Neural cell (in vitro differentiated cells): ENCODE results near the gene GARIN5A.

Experiments
- CTCF ChIP-seq: fragments of 450-650 bp; IDR thresholded peaks from 2 replicates; pipeline ENCODE4 v1.5.1; 2014; ENCODE audit warnings: antibody characterized with exemption, mild to moderate bottlenecking, moderate library complexity; ENCODE audit not compliant: poor library complexity, severe bottlenecking
- EP300 ChIP-seq: fragments of 450-650 bp; conservative IDR thresholded peaks from 2 replicates; pipeline ENCODE4 v1.6.1; 2014; ENCODE audit warnings: antibody characterized with exemption, mild to moderate bottlenecking, moderate library complexity; ENCODE audit not compliant: poor library complexity, severe bottlenecking
- MXI1 ChIP-seq: fragments of 450-650 bp; conservative IDR thresholded peaks from 2 replicates; pipeline ENCODE4 v1.6.1; 2014; ENCODE audit warnings: antibody characterized with exemption, mild to moderate bottlenecking; ENCODE audit not compliant: poor library complexity, severe bottlenecking
- POLR2AphosphoS5 ChIP-seq: IDR thresholded peaks from 2 replicates; pipeline ENCODE4 v1.6.1; 2012
- RAD21 ChIP-seq: fragments of 450-650 bp; conservative IDR thresholded peaks from 2 replicates; pipeline ENCODE4 v1.6.1; 2014; ENCODE audit warnings: antibody characterized with exemption, mild to moderate bottlenecking, moderate library complexity
- REST ChIP-seq: IDR thresholded peaks from 2 replicates; pipeline ENCODE4 v1.6.1; 2012; ENCODE audit warnings: borderline replicate concordance

GRCh38 chr19:50459638-50460037, 17.0 kb downstream of the GARIN5A start:
- TF ChIP-seq CTCF (no peak), MXI1 (no peak), POLR2AphosphoS5 (no peak), EP300 (no peak), RAD21 (no peak), REST (no peak)
